CD14-positive monocyte (primary cell): ENCODE measurements around the gene TRAF3. TPM values are rescaled to one million over a fixed set of nuclear protein-coding genes. Genes with fewer than 3 reads are reported as not detected.
A peak's percentile ranks its signal among the peaks of the same experiment; 100 is the strongest.

Source experiments
- DNase-seq, 3 donors: peaks; one replicate each; pipeline ENCODE4 v3.0.0-alpha.2; 2011 to 2022
- H2AFZ ChIP-seq: 2 replicates; pipeline ENCODE4 v1.6.0; 2012; ENCODE audit warnings: mild to moderate bottlenecking, low read depth, low read length, inconsistent platforms; ENCODE audit not compliant: insufficient read depth, poor library complexity, severe bottlenecking
- H3K27ac ChIP-seq, 2 donors: 1 replicate in 1 of 2; 2 replicates in 1 of 2; pipeline ENCODE4 v1.5.1; 2012 to 2013; ENCODE audit warnings: low read length in 2 of 2, control low read depth in 1 of 2, inconsistent platforms in 1 of 2, low read depth in 1 of 2, mild to moderate bottlenecking in 1 of 2
- H3K27me3 ChIP-seq, 2 donors: one replicate each; pipeline versions ENCODE4 v1.6.0 to v1.6.1; 2011 to 2013; ENCODE audit warnings: low read length in 2 of 2; ENCODE audit not compliant: control insufficient read depth in 2 of 2, insufficient read depth in 2 of 2
- H3K36me3 ChIP-seq, 2 donors: replicated peaks in 1 of 2; 1 replicate in 1 of 2; 2 replicates in 1 of 2; pipeline versions ENCODE4 v1.5.1 to v1.6.1; 2012 to 2013; ENCODE audit warnings: low read length in 2 of 2, control low read depth in 1 of 2, inconsistent platforms in 1 of 2, mild to moderate bottlenecking in 1 of 2; ENCODE audit not compliant: insufficient read depth in 2 of 2, control insufficient read depth in 1 of 2
- H3K4me1 ChIP-seq, 2 donors: 1 replicate in 1 of 2; 2 replicates in 1 of 2; pipeline versions ENCODE4 v1.5.1 to v1.6.1; 2012 to 2013; ENCODE audit warnings: low read length in 2 of 2, control low read depth in 1 of 2, inconsistent platforms in 1 of 2, mild to moderate bottlenecking in 1 of 2, moderate library complexity in 1 of 2; ENCODE audit not compliant: insufficient read depth in 2 of 2, control insufficient read depth in 1 of 2
- H3K4me2 ChIP-seq: replicated peaks from 2 replicates; pipeline ENCODE3; 2012; ENCODE audit warnings: low read length, moderate library complexity, mild to moderate bottlenecking; ENCODE audit not compliant: poor library complexity, severe bottlenecking; ENCODE audit errors: extremely low read depth
- H3K4me3 ChIP-seq, 3 experiments: fragments of 200-600 bp in 1 of 3; sonication (generic) in 1 of 3; replicated peaks in 1 of 3; 1 replicate in 2 of 3; 2 replicates in 1 of 3; pipeline ENCODE4 v1.5.1; 2011 to 2013; ENCODE audit warnings: low read length in 3 of 3, mild to moderate bottlenecking in 3 of 3, control low read depth in 2 of 3, low read depth in 2 of 3, inconsistent platforms in 1 of 3, moderate library complexity in 1 of 3
- H3K79me2 ChIP-seq: 2 replicates; pipeline ENCODE4 v1.6.0; 2012; ENCODE audit warnings: mild to moderate bottlenecking, control low read depth, inconsistent platforms, low read length, moderate library complexity; ENCODE audit not compliant: insufficient read depth
- H3K9ac ChIP-seq: 2 replicates; pipeline ENCODE4 v1.6.0; 2017; ENCODE audit warnings: low read length, mild to moderate bottlenecking; ENCODE audit not compliant: insufficient read depth, poor library complexity, severe bottlenecking
- H3K9me3 ChIP-seq, 2 donors: replicated peaks in 1 of 2; 1 replicate in 1 of 2; 2 replicates in 1 of 2; pipeline versions ENCODE4 v1.5.1 to v1.6.1; 2012 to 2013; ENCODE audit warnings: low read length in 2 of 2, control low read depth in 1 of 2; ENCODE audit not compliant: control insufficient read depth in 1 of 2, insufficient read depth in 1 of 2
- H4K20me1 ChIP-seq: 2 replicates; pipeline ENCODE4 v1.6.0; 2012; ENCODE audit warnings: mild to moderate bottlenecking, low read length, control low read depth, moderate library complexity; ENCODE audit not compliant: insufficient read depth
- H3K27ac Mint-ChIP-seq, 7 donors: one replicate each; pipeline ENCODE4 v1.8.0; 2020; ENCODE audit warnings: mild to moderate bottlenecking in 7 of 7, mixed read lengths in 7 of 7, moderate library complexity in 6 of 7, inconsistent platforms in 2 of 7
- H3K27me3 Mint-ChIP-seq, 3 donors: one replicate each; pipeline ENCODE4 v1.8.0; 2021 to 2022; ENCODE audit warnings: low read depth in 3 of 3, mild to moderate bottlenecking in 3 of 3, mixed read lengths in 3 of 3, moderate library complexity in 3 of 3, inconsistent platforms in 1 of 3
- H3K36me3 Mint-ChIP-seq, 2 donors: one replicate each; pipeline ENCODE4 v1.8.0; 2020; ENCODE audit warnings: mixed read lengths in 2 of 2, inconsistent platforms in 1 of 2, mild to moderate bottlenecking in 1 of 2
- H3K4me1 Mint-ChIP-seq: one replicate; pipeline ENCODE4 v1.8.0; 2020; ENCODE audit warnings: mild to moderate bottlenecking, mixed read lengths
- H3K4me3 Mint-ChIP-seq, 2 donors: one replicate each; pipeline ENCODE4 v1.8.0; 2020; ENCODE audit warnings: mild to moderate bottlenecking in 2 of 2, mixed read lengths in 2 of 2, moderate library complexity in 1 of 2
- H3K9me3 Mint-ChIP-seq, 7 donors: one replicate each; pipeline ENCODE4 v1.8.0; 2020 to 2022; ENCODE audit warnings: mixed read lengths in 7 of 7, mild to moderate bottlenecking in 6 of 7, moderate library complexity in 6 of 7, inconsistent platforms in 2 of 7
- WGBS: methylation state at CpG from one replicate; pipeline ENCODE4 v1.1.5; 2013; ENCODE audit warnings: missing lambda C conversion rate; ENCODE audit not compliant: insufficient coverage; 5-methylcytosine and 5-hydroxymethylcytosine counted together
- intact Hi-C, 2 donors: fragments of 100-400 bp; cut with micrococcal nuclease; formaldehyde crosslinking; loops; one replicate each; pipeline versions ENCODE4 v1.15.0 to v1.15.1; 2023
- polyA plus RNA-seq, 3 donors: library from polyadenylated mRNA; depleted of rRNA in 1 of 3; unstranded in 2 of 3; stranded (reverse) in 1 of 3; fragments of 300-500 nt in 2 of 3; fragments of >200 nt in 1 of 3; fragmentation: Illumina TruSeq in 2 of 3; gene quantifications; 1 replicate in 2 of 3; 2 replicates in 1 of 3; pipeline ENCODE4 v1.2.3, GENCODE V29; 2012 to 2021
- TF ChIP-seq, protein P1 (sequence below): fragments of 200-600 bp; IDR thresholded peaks from one replicate; pipeline ENCODE4 v1.8.0; 2022; ENCODE audit warnings: antibody characterized with exemption, mild to moderate bottlenecking

TRAF3 gene
- polyA plus RNA-seq, 3 donors = 12.0 to 37.6 (median 17.3) TPM

DNA sequence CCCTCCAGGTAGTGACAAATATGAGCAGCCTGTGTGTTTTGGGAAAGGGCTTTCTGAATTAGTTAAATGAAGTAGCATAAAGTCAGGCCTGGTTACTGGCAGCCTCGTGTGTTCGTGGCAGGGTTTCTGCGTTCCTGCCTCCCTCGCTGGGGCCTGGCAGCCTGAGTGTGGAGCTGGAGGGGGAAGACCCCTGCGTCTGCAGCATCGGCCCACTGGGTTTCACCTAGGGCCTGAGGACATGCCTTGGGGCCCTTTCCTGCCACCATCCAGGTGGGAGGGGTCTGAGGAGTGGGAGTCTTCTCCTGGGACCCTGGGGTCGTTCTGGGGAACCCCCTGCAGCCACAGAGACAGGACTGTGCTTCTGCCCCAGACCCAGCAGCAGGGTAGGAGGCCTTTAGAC is 124.8 kb downstream of the TRAF3 start:
- H3K36me3 Mint-ChIP-seq = peaks cover 61 to 90% of the 10 kb centered on the region in 2 donors
- Histone ChIP-seq H3K27ac (no peak overlapping the region), H3K4me2 (no peak overlapping the region), H3K79me2 (no peaks in the 10 kb centered on the region), H2AFZ (no peak overlapping the region), H4K20me1 (peaks cover 44% of the 10 kb centered on the region), H3K9ac (no peak overlapping the region), H3K4me1 (peaks cover 0 to 6% of the 10 kb centered on the region in 2 donors), H3K36me3 (peaks cover 73 to 92% of the 10 kb centered on the region in 2 donors), H3K4me3 (no peak overlapping the region), H3K9me3 (no peaks in the 10 kb centered on the region), H3K27me3 (no peaks in the 10 kb centered on the region)
- H3K9me3 Mint-ChIP-seq = peaks cover 0 to 1% (median 0%) of the 10 kb centered on the region in 7 donors
- no peak for DNase-seq
- peaks cover 9% of the 10 kb centered on the region for H3K4me1 Mint-ChIP-seq
- intact Hi-C loops = no loop called here
- H3K4me3 Mint-ChIP-seq = no peak overlapping the region
- TF ChIP-seq, protein P1, sequence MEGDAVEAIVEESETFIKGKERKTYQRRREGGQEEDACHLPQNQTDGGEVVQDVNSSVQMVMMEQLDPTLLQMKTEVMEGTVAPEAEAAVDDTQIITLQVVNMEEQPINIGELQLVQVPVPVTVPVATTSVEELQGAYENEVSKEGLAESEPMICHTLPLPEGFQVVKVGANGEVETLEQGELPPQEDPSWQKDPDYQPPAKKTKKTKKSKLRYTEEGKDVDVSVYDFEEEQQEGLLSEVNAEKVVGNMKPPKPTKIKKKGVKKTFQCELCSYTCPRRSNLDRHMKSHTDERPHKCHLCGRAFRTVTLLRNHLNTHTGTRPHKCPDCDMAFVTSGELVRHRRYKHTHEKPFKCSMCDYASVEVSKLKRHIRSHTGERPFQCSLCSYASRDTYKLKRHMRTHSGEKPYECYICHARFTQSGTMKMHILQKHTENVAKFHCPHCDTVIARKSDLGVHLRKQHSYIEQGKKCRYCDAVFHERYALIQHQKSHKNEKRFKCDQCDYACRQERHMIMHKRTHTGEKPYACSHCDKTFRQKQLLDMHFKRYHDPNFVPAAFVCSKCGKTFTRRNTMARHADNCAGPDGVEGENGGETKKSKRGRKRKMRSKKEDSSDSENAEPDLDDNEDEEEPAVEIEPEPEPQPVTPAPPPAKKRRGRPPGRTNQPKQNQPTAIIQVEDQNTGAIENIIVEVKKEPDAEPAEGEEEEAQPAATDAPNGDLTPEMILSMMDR = no peak
- 68% methylated on average over 4 of the region's 7 CpGs for WGBS
- peaks cover 0 to 1% (median 0%) of the 10 kb centered on the region in 3 donors for H3K27me3 Mint-ChIP-seq
- H3K27ac Mint-ChIP-seq = no peak overlapping the region

DNA sequence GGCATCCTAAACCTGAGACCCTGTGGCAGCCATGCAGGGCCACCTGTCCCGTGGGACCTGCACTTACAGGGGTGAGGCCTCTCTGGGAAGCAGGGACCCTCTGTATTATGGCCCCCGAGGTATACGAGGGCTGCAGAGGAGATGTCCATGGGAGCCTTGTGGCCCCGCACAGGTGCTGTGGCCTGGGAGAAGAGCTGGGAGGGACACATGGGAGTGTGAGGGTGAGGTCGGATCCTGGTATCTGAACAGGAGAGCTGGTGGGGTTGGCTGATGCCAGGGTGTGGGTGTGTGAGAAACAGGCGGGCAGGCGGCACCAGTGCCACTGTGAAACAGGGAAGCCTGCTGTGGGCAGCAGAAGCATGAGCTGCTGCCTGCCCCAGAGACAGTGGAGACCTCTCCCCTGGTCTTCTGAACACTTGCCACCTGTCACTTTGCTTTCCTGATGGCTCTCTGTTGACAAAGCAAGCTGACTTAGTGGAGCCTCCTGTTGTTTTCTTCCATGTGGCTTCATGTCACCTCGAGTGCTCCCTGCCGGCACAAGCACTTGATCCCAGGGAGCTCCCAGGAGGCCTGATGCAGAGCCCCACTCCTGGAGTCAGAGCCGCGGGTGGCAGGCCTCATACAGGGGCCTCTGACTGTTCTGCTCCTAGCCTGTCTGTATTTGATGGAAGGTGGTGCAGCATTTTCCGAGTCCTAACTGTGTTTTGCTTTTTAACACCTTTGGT is 125.4 kb downstream of the TRAF3 start:
- peak overlapping the region in 2 of 7 donors; percentile 4 to 41 for H3K27ac Mint-ChIP-seq
- Histone ChIP-seq H3K27ac (no peak overlapping the region), H3K4me2 (no peak overlapping the region), H3K27me3 (no peaks in the 10 kb centered on the region), H3K36me3 (peaks cover 69 to 92% of the 10 kb centered on the region in 2 donors), H4K20me1 (peaks cover 39% of the 10 kb centered on the region), H3K9me3 (no peaks in the 10 kb centered on the region), H2AFZ (no peak overlapping the region), H3K4me1 (peaks cover 0 to 6% of the 10 kb centered on the region in 2 donors), H3K9ac (no peak overlapping the region), H3K79me2 (no peaks in the 10 kb centered on the region), H3K4me3 (no peak overlapping the region)
- no peak overlapping the region for H3K4me3 Mint-ChIP-seq
- WGBS = 98% methylated on average over 11 of the region's 12 CpGs
- TF ChIP-seq, protein P1 = no peak
- DNase-seq = no peak
- peaks cover 9% of the 10 kb centered on the region for H3K4me1 Mint-ChIP-seq
- intact Hi-C loops = no loop called here
- H3K36me3 Mint-ChIP-seq = peaks cover 58 to 89% of the 10 kb centered on the region in 2 donors
- peaks cover 0 to 1% (median 0%) of the 10 kb centered on the region in 3 donors for H3K27me3 Mint-ChIP-seq
- peaks cover 0 to 1% (median 0%) of the 10 kb centered on the region in 7 donors for H3K9me3 Mint-ChIP-seq
